Hematopoietic multipotent progenitor cell treated with erythropoietin and hydrocortisone succinate and interleukin-3 and kit ligand, for 4 days (in vitro differentiated cells): ENCODE data around the gene MORC2.

Experiments
- DNase-seq: peaks from one replicate; pipeline ENCODE4 v3.0.0-alpha.2; 2015

MORC2 gene

DNA sequence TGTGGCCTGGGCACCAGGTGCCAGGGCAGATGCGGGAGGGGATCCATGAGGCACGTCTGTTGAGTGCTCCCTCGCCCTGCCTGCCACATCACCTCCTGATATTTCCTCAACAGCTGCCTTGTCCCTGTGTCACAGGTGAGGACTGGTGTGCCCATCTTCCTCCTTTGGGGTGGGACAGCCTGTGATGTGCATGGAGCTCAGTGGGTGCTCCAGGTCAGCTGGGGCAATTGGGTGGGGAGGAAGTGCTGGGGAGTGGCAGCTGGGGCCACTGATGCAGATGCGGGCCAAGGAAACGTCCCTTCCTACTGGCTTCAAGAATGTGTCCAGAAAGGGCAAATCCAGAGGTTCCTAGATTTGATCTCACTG, 83.6 kb downstream of the MORC2 start:
- DNase-seq, result no peak

DNA sequence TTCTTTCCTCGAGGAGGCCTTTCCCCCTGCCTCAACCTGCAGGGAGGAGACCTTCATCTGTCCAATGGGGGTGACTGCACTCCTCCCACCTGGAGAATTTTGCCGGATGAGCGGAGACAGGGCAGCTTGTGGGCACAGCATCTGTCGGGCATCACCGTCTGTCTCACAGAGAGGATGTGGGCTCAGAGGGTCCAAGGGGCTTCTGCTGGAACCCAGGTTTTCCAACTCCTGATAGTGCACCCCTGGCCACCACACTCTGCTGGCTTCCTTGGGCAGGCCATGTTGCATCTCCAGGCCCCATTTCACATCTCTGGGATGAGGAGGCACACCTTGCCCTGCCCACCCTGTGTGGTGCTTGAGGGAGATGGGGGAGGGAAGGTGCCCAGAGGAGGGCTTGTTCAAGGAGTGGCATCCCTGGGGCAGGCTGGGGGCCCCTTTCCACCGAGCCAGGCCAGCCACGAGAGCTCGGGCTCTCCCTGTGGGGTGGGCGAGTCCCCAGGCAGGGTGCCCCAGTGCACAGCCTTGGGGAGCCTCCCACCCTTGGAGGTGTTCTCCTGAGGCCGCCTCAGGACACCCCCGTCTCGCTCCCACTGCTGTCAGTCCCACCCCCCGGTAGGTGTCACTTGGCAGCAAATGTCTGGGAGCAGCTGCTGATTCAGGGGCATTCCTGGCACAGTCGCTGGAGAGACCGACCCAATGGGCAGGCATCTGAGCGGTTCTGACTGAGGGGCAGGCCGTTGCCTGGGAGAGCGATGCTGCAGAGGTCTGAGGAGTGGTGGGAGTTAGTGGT, 84.2 kb downstream of the MORC2 start:
- DNase-seq, result no peak

DNA sequence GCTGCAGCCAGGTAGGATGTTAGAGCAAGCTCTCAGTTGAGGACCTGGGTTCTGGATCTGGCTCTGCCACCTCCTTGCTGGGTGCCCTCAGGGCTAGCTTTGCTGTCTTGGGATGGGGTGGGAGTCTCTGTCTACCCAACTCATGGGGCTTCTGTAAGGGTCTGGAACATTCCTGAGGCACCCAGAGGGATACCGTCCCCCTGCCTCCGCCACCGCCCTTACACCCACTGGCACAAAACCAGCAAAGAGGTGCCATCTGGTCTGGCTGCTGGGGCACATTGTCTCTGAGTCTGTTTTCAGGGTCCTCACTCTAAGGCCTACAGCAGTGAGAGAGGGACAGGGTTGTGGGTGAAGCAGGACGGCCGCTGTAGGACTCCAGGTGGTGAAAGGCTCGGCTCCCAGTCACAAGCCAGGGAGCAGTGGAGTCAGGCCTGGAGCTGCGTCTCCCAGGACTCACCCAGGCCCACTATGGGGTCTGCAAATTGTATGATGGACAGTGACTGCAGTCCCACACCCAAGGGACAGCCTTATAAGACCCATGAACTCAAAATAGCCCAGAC, 84.9 kb downstream of the MORC2 start:
- DNase-seq, result no peak

- DNase-seq, result peak; percentile 81
These were observed 85.5 kb downstream of the MORC2 start for GRCh38 chr22:30882974-30883533.

DNA sequence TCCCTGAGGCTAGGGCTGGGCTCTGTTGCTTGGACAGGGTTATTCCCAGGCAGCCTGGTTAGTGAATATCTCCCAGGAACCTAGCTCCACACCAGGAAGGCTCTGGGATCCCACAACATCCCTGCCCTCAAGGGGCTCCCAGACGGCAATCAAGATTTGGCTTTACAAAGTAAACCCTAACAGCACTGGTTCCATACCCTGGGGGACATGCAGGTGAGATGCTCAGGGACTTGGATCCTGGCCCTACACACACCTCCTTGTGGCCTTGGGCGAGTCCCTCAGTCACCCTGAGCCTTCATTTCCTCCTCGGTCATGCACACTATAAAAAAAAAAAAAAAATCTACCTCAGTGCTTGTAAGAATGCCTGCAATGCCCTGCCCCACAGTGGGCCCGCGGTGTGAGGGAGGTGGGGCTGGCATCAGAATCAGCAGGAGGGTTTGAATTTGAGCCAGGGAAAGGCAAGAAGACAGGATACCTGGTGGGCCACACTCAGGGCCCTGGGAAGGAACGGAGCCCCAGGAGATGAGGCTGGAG, 86.3 kb downstream of the MORC2 start:
- peak; percentile 43 for DNase-seq

DNA sequence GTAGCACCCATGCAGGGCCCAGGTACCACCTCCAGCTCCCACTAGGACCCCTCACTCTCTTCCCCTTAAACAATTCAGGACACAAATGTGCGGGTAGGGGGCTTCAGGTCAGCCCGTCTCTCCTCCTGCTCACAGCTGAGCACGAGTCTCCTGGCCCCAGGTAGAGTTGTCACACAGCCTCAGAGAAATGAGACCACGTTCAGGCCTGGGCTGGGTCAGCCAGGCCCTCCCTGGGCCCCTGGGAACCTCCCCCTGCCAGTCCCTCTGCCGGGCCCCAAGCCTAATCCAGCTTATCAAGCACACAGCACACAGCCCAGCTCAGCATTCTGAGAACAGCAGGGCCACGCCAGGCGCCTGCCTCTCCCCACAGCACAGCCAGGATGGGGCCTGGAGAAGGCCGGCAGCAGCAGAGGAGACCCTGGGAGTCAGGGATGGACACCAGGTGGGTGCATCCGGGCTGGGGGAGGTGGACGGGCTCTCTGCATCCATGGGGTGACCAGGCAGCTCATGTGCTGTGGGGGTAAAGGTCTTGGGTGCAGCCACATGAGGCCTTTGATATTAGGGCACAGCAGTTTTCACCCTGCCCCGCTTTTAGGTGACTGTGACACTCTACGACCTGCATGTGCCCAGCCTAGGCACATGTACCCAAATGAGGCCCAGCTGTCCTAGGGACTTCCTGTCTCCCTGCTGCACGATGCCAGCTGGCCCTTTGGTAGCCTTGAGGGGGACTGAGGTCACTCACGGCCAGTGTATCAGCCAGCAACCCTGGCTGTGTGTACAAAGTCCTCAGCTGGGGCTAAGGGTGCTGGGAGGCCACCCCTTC, 87.0 kb downstream of the MORC2 start:
- peak; percentile 95 for DNase-seq

- no peak for DNase-seq
These were observed 87.7 kb downstream of the MORC2 start for GRCh38 chr22:30880847-30881246.

- no peak for DNase-seq
These were observed 88.4 kb downstream of the MORC2 start for GRCh38 chr22:30880181-30880601.

GRCh38 chr22:30879415-30879797, 89.2 kb downstream of the MORC2 start:
- no peak for DNase-seq

DNA sequence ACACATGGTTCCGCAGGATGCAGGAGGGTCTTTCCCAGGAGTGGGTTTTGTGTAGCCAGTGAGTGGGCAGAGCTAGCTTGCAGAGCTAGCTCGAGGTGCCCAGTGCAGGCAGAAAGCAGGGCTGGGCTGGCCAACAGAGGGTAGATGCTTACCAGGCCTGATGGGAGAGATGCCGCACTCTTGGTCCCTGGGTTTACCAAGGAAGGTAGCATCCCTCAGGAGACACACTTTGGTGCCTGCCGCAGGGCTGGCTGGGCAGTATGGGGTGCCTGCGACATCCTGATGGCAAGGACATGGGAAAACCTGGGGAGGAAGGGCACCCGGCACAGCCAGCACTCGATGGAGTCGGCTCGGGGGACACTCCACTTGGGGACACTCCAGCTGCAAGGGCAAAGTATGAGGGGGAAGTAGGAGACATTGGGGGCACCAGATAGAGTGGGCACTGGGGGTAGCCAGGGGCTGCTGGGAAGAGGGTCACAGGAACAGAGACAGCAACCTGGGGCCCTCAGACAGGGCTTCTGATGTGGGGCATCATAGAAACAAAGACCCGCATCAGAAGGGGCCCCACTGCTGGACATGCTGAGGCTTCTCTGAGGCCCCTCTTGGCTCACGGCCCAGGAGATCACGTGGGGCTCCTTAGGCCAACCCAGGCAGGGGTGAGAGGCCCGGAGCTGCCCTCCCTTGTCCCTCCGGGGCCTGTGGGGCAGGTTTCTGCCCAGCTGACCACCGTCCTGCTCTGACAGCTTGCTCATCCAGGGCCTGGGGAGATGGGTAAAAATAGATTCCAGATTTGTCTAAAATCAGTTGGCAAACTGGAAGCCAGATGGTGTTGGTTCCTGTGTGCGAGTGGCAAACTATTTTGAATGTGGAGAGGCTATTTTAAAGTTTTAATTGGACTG, 89.8 kb downstream of the MORC2 start:
- peak; percentile 21 for DNase-seq

- DNase-seq, result no peak
These were observed 90.7 kb downstream of the MORC2 start for GRCh38 chr22:30877662-30878515.

DNA sequence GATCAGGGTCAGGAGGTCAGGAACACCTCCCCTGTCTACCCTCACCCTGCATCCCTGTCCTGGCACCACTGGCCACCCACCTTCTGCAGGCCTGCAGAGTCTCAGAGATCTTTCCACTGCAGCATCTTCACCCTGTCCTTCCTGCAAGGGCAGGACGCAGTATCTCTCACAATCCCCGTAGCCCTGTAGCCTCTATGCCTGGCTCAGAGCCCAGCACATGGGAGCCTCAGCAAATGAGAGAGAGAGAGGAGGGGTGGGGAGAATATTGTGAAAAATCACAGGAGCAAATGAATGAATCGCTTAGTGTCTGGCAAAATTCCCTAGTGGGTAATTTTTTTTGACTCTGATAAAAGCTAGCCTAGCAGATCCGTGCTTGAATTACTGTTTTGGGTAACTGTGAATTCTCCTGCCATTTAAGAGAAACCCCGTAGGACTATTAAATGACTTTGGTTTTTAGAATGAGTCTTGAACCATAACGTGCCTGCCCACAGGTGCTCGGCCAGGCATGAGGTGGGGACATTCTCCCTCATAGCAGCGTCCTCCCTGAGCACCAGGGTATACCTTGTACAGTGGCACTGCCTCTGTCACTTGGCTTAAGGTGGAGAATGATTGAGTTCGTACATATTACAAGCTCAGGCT, 91.5 kb downstream of the MORC2 start:
- peak; percentile 32 for DNase-seq

GRCh38 chr22:30876221-30876751, 92.3 kb downstream of the MORC2 start:
- no peak for DNase-seq

DNA sequence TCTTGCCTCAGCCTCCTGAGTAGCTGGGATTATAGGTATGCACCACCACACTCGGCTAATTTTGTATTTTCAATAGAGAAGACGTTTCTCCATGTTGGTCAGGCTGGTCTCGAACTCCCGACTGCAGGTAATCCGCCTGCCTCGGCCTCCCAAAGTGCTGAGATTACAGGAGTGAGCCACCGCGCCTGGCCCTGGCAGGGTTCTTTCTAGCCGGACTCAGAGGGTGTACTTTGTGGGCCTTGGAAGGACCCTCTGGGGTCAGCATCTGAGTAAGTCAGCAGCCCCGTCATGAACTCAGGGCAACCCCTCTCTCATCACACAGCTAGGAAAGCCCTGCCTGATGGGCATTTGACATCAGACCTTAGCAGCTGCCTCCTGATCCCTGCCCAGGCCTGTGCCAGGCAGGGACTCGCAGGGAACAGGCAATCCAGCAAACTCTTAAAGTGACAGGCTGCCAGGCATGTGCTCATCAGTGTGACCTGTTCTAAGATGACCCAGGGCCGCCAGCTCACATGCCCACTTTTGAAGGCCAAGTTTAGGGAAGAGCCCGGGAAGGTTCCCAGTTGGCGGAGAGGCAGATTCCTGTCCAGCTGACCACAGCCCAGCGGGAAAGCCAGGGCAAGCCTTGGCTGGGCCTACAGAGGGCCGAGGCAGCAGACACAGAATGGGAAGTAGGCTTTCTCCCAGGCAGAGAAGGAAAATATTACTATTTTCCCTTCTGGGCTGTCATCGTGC, 92.9 kb downstream of the MORC2 start:
- no peak for DNase-seq
